Central memory CD8-positive, alpha-beta T cell (primary cell): ENCODE data around the gene GNL3.

Experiments used
- ATAC-seq: fragments of 150-1000 bp; cut with Tn5 transposase; replicated peaks from 2 replicates; pipeline ENCODE4 v1.10.0; 2022; ENCODE audit warnings: mild to moderate bottlenecking, moderate FRiP score, moderate number of reproducible peaks; ENCODE audit not compliant: poor library complexity, severe bottlenecking; ENCODE audit errors: extremely low read depth
- DNase-seq, 2 donors: peaks; one replicate each; pipeline ENCODE4 v3.0.0; 2021; ENCODE audit warnings: low spot score in 2 of 2
- H3K27ac Mint-ChIP-seq: one replicate; pipeline ENCODE4 v1.8.0; 2022; ENCODE audit warnings: low read depth, mild to moderate bottlenecking, moderate library complexity, mixed read lengths
- H3K27me3 Mint-ChIP-seq: one replicate; pipeline ENCODE4 v1.8.0; 2022; ENCODE audit warnings: mixed read lengths
- H3K36me3 Mint-ChIP-seq: one replicate; pipeline ENCODE4 v1.8.0; 2022; ENCODE audit warnings: mild to moderate bottlenecking, moderate library complexity, mixed read lengths; ENCODE audit not compliant: insufficient read depth
- H3K4me1 Mint-ChIP-seq: one replicate; pipeline ENCODE4 v1.8.0; 2022; ENCODE audit warnings: mixed read lengths
- H3K4me3 Mint-ChIP-seq: one replicate; pipeline ENCODE4 v1.8.0; 2022; ENCODE audit warnings: mild to moderate bottlenecking, moderate library complexity, mixed read lengths
- H3K9me3 Mint-ChIP-seq: one replicate; pipeline ENCODE4 v1.8.0; 2022; ENCODE audit warnings: mixed read lengths

GNL3 gene

DNA sequence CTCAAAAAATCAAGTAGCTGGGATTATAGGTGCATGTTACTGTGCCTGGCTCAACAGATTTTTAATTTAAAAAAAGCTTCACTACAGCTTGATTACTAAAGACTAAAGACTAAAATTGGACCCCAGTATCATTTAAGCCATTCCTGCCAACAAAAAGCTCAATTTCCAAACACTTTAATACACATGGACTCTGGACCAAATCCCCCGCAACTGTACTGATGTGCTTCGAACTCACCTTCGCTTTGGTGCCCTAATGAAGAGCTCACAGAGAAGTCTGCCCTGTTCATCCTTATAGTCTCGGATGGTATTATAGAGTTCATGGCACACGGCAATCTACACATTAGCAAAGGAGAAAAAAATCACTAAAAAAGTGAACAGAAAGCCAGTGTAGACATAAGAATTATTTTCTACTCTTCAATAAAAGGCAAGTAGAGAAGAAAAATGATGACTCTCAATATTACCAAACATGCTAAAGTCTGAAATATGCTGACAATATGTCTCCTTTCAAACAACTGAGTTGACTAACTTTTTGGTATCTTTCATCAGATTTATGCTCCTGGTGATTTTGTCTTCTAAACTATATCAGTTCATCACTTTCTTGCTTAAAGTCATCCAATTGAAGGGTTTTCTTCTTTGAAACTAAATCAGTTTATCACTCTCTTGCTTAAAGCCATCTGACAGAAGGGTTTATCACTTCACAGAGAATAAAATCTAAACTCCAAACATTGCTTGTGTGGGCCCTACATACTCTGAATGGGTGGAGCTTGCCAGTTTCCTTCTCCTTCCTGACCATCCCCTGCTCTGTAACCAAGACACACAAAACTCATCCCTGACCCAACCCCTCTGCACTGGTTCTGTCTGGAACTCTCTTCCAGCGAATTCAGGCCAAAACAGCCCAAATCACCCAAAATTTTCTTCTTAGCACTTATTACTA is 7.3 kb upstream of the GNL3 start:
- no peaks in the 10 kb centered on the region for H3K27me3 Mint-ChIP-seq
- H3K27ac Mint-ChIP-seq = peak overlapping the region; percentile 60
- H3K4me1 Mint-ChIP-seq = peaks cover 49% of the 10 kb centered on the region
- no peak overlapping the region for H3K4me3 Mint-ChIP-seq
- DNase-seq (no peak), ATAC-seq (no peak)
- H3K9me3 Mint-ChIP-seq = no peaks in the 10 kb centered on the region
- peaks cover 55% of the 10 kb centered on the region for H3K36me3 Mint-ChIP-seq

DNA sequence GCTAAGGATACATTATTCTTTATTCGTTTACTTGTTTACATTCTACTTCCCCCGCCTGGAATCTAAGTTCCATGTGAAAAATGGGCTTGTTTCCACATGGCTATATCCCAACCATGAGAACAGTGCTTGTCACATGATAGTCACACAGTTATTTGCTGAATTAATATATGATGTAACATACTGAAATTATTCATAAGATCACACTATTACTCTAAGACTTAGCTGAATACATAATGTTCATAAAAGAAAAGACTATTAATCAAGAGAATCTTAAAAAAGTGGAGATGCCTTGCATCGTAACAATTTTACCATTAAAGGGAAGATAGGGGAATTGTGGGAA is 6.7 kb upstream of the GNL3 start:
- Mint-ChIP-seq H3K4me1 (peaks cover 49% of the 10 kb centered on the region), H3K36me3 (peaks cover 55% of the 10 kb centered on the region), H3K27ac (peak overlapping the region; percentile 60), H3K27me3 (no peaks in the 10 kb centered on the region), H3K9me3 (no peaks in the 10 kb centered on the region), H3K4me3 (no peak overlapping the region)
- ATAC-seq = no peak
- no peak for DNase-seq

DNA sequence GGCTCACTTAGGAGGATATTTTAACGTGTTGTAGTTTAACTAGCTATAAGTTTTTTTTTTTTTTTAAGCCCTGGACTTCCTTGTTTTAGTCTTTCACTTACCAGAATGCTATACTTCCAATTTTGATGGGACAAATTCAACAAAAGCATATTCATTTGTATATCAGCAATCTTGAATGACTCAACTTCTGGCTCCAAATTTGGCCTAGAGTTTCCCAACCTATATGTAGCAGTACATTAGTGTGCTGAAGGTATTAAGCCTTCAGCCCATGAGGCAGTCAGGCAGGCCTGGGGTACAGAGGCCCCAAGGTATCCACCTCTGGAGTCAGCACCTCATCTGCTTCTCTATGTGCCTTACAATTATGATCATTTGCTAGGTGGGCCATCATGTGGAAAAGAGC is 6.0 kb upstream of the GNL3 start:
- H3K4me1 Mint-ChIP-seq = peaks cover 53% of the 10 kb centered on the region
- H3K36me3 Mint-ChIP-seq = peaks cover 53% of the 10 kb centered on the region
- H3K4me3 Mint-ChIP-seq = no peak overlapping the region
- H3K27ac Mint-ChIP-seq = no peak overlapping the region
- DNase-seq (no peak), ATAC-seq (no peak)
- H3K9me3 Mint-ChIP-seq = no peaks in the 10 kb centered on the region
- H3K27me3 Mint-ChIP-seq = no peaks in the 10 kb centered on the region

DNA sequence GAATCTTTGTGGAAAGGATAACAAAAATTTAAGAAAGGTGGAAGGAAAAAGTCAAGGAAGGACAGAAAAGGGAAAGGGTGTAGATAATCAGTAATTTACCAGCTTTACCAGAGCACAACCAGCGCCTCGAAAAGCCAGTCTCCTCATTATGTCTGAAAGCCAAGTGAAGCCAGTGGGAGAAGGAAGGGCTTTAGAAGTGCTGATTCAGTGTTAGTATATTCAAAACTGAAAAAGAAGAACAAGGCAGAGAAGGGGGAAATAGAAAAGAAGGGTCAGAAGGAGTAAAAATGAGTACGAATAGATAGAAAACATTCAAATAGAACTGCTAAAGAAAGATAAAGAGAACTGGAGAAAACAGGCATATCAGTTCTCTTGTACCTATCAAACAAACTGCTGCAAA is 4.2 kb upstream of the GNL3 start:
- Mint-ChIP-seq H3K36me3 (peaks cover 44% of the 10 kb centered on the region), H3K4me1 (peaks cover 54% of the 10 kb centered on the region), H3K27ac (peak overlapping the region; percentile 8), H3K4me3 (no peak overlapping the region), H3K27me3 (no peaks in the 10 kb centered on the region), H3K9me3 (no peaks in the 10 kb centered on the region)
- DNase-seq (no peak), ATAC-seq (no peak)

DNA sequence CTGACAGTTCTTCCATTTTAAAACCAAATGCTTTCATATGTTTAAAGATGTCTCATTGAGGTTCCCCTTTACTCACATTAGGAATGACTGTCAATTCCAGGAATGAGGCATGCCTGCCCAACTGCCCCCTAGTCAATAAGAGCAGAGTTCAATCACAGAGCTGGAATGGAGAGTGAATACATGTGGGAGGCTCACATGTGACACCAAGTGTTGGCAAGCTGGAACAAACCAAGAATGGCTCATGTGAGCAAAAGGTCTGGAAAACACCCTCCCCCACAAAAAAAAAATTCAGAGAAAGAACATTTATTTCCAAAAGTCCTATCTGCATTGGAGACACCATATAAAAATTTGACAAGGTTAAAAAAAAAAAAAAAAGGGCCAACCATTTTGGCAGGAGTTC is 3.8 kb upstream of the GNL3 start:
- no peak overlapping the region for H3K4me3 Mint-ChIP-seq
- peaks cover 42% of the 10 kb centered on the region for H3K36me3 Mint-ChIP-seq
- no peaks in the 10 kb centered on the region for H3K27me3 Mint-ChIP-seq
- H3K9me3 Mint-ChIP-seq = no peaks in the 10 kb centered on the region
- H3K27ac Mint-ChIP-seq = peak overlapping the region; percentile 8
- DNase-seq (no peak), ATAC-seq (no peak)
- H3K4me1 Mint-ChIP-seq = peaks cover 51% of the 10 kb centered on the region

DNA sequence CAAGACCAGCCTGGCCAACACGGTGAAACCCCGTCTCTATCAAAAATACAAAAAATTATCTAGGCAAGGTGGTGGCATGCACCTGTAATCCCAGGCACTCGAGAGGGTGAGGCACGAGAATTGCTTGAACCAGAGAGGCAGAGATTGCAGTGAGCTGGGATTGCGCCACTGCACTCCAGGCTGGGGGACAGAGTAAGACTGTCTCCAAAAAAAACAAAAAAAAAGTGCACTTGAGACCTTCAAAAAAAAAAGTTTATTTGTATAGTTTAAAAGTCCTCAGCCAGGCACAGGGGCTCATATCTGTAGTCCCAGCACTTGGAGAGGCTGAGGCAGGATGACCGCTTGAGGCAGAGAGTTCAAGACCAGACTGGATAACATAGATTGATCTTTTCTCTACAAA is 2.2 kb upstream of the GNL3 start:
- Mint-ChIP-seq H3K27me3 (no peaks in the 10 kb centered on the region), H3K4me1 (peaks cover 51% of the 10 kb centered on the region), H3K36me3 (peaks cover 38% of the 10 kb centered on the region), H3K9me3 (no peaks in the 10 kb centered on the region), H3K4me3 (no peak overlapping the region), H3K27ac (no peak overlapping the region)
- no peak for DNase-seq
- no peak for ATAC-seq

DNA sequence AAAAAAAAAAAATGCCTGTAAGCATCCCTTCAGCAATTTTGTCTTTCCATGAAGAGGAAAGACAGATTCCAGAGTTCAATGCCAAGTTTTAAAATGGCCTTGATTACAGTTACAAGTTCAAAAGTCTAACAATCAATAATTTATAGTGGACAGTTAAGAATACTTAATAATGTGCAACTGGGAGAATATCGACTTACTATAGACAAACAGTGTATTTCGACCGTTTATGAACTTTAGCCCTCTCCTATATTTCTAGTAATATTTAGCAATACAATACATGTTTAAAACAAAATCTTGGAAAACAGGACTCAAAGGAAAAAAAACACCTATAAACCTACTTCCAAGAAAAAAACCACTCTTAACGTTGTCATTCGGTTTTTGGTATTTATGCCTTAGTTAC is 1.6 kb upstream of the GNL3 start:
- H3K4me3 Mint-ChIP-seq = no peak overlapping the region
- H3K36me3 Mint-ChIP-seq = peaks cover 35% of the 10 kb centered on the region
- ATAC-seq = no peak
- DNase-seq = no peak
- H3K9me3 Mint-ChIP-seq = no peaks in the 10 kb centered on the region
- H3K4me1 Mint-ChIP-seq = peaks cover 45% of the 10 kb centered on the region
- no peak overlapping the region for H3K27ac Mint-ChIP-seq
- no peaks in the 10 kb centered on the region for H3K27me3 Mint-ChIP-seq

DNA sequence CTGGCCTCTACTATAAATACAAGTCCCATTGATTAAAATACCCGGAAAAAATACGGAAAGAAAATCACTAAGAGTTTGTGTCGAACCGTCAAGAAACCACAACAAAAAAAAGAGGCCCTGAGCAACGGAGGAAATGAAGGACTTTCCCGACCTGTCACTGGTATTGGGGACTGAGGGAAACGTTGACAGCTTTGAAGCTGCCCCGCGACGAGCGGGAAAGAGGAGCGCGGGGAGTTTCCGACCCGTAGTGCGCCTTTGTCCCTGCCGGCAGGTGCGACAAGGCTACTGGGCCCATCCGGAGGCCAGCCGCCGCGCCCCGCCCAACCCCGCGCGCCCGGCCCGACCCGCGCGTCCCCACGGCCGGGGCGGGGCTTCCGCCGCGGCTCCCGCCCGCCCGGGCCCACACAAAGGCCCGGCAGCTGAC is 535 bp upstream of the GNL3 start:
- Mint-ChIP-seq H3K4me3 (peak overlapping the region; percentile 89), H3K9me3 (no peaks in the 10 kb centered on the region), H3K27me3 (no peaks in the 10 kb centered on the region), H3K27ac (peak overlapping the region; percentile 93), H3K4me1 (peaks cover 35% of the 10 kb centered on the region), H3K36me3 (peaks cover 41% of the 10 kb centered on the region)
- DNase-seq (peak; percentile 45 to 57), ATAC-seq (peak; percentile 67)

DNA sequence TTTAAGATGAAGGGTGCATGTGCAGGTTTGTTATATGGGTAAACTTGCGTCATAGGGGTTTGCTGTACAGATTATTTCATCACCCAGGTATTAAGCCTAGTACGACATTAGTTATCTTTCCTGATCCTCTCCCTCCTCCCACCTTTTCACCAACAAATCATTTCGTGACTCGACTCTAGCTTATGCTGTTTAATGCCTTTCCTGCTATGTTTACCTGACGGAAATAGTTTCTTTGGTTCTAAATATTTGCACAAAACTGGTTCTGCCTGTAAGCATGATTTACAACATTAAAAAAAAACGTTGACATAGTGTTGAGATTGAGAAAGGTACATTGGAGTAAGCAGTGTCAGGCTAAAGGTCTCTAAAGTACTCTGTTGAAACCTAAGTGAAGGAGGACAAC is 2.4 kb downstream of the GNL3 start:
- H3K27ac Mint-ChIP-seq = no peak overlapping the region
- no peaks in the 10 kb centered on the region for H3K27me3 Mint-ChIP-seq
- peaks cover 59% of the 10 kb centered on the region for H3K36me3 Mint-ChIP-seq
- no peak overlapping the region for H3K4me3 Mint-ChIP-seq
- H3K9me3 Mint-ChIP-seq = no peaks in the 10 kb centered on the region
- ATAC-seq (no peak), DNase-seq (no peak)
- peaks cover 21% of the 10 kb centered on the region for H3K4me1 Mint-ChIP-seq

DNA sequence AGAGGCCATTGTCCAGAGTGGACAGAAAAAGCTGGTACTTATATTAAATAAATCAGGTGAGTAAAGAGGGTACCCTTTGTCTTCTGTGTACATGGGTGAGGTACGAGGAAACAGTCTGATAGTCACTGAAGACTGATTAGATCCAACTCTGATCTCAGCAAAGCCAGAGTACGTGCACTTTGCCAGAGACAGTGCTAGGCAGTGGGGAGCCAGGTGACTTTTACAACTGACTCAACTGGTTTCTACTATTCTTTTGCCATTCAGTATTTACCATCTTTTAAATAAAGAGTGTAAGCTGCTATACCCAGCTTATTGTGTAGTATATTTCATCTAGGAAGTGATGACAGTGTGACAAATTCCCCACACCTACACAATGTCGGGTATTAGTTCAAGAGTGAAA is 3.3 kb downstream of the GNL3 start:
- no peak for DNase-seq
- Mint-ChIP-seq H3K27ac (no peak overlapping the region), H3K9me3 (no peaks in the 10 kb centered on the region), H3K4me3 (no peak overlapping the region), H3K36me3 (peaks cover 68% of the 10 kb centered on the region), H3K27me3 (no peaks in the 10 kb centered on the region), H3K4me1 (peaks cover 27% of the 10 kb centered on the region)
- ATAC-seq = no peak

DNA sequence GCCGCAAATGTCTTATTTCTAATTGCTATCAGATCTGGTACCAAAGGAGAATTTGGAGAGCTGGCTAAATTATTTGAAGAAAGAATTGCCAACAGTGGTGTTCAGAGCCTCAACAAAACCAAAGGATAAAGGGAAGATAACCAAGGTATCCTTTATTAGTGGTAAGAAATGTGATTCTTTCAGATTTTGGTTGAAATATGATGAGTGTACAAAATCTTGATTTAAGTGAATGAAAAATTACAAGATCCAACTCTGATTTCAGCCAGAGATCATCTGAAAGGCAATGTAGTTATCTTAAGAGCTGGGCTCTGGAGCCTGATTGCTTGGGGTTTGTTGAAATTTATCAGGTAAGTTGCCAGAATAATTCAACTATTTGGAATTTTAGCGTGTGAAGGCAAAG is 4.7 kb downstream of the GNL3 start:
- DNase-seq (no peak), ATAC-seq (no peak)
- Mint-ChIP-seq H3K4me3 (no peak overlapping the region), H3K4me1 (peaks cover 17% of the 10 kb centered on the region), H3K9me3 (no peaks in the 10 kb centered on the region), H3K27me3 (no peaks in the 10 kb centered on the region), H3K36me3 (peaks cover 77% of the 10 kb centered on the region), H3K27ac (no peak overlapping the region)

DNA sequence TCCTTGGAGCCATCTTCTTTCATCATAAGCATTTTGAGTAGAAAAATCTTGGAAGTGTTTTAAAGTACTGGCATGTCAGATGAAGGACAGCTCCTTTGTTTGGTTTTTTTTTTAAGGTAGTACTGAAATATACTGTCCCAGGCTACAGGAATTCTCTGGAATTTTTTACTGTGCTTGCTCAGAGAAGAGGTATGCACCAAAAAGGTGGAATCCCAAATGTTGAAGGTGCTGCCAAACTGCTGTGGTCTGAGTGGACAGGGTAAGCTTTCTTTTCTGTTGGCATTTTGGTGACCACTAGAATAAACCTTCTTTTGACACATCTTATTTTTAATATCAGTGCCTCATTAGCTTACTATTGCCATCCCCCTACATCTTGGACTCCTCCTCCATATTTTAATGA is 7.2 kb downstream of the GNL3 start:
- no peaks in the 10 kb centered on the region for H3K9me3 Mint-ChIP-seq
- DNase-seq (no peak), ATAC-seq (no peak)
- peaks cover 78% of the 10 kb centered on the region for H3K36me3 Mint-ChIP-seq
- H3K4me3 Mint-ChIP-seq = no peak overlapping the region
- peak overlapping the region; percentile 75 for H3K27ac Mint-ChIP-seq
- H3K27me3 Mint-ChIP-seq = no peaks in the 10 kb centered on the region
- H3K4me1 Mint-ChIP-seq = peaks cover 6% of the 10 kb centered on the region

DNA sequence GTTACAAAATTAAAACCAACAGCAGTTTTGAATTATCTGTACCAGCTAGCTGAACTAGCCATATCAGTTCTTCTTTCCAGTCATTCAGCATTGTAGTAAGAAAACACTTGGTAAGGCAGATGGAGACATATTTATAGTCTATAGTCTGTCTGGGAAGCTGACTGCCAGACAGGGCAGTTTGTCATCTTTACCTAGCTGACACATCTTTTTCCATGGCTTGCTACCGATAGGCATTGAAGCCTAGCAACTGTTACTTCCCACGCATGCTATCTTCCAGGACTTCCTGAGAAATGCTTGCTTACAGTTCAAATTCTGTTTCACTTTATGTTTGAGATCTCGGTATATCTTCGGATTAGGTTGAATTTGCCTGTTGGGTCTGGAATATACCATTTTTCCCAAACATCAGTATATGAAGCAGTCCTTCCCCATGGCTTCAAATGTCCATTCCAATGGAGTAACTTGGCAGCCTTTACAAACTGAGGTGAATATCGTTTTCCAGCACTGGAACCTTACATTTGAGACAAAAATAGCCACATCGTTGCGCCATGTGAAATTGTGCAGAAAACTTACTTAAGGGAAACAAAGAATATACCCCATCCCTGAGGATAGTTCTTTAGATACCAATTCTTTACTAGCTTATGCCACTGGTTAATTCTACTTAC is 8.8 kb downstream of the GNL3 start:
- no peak for ATAC-seq
- Mint-ChIP-seq H3K36me3 (peaks cover 70% of the 10 kb centered on the region), H3K4me1 (peaks cover 6% of the 10 kb centered on the region), H3K27ac (no peak overlapping the region), H3K27me3 (no peaks in the 10 kb centered on the region), H3K4me3 (no peak overlapping the region), H3K9me3 (no peaks in the 10 kb centered on the region)
- no peak for DNase-seq
